HFFc6 (cell line): ENCODE data around the gene AADAT. TPM values are rescaled to one million over a fixed set of nuclear protein-coding genes. Genes with fewer than 3 reads are reported as not detected.

ENCODE experiments used
- DNase-seq: peaks from one replicate; pipeline ENCODE4 v3.0.0-alpha.2; 2018
- H3K27ac Mint-ChIP-seq: 2 replicates; pipeline ENCODE4 v1.8.0; 2020; ENCODE audit warnings: mild to moderate bottlenecking, mixed read lengths
- H3K27me3 Mint-ChIP-seq: 2 replicates; pipeline ENCODE4 v1.8.0; 2021; ENCODE audit warnings: mild to moderate bottlenecking, moderate library complexity, mixed read lengths; ENCODE audit not compliant: insufficient read depth
- H3K36me3 Mint-ChIP-seq: 2 replicates; pipeline ENCODE4 v1.8.0; 2021; ENCODE audit warnings: low read depth, mixed read lengths
- H3K4me1 Mint-ChIP-seq: 2 replicates; pipeline ENCODE4 v1.8.0; 2020; ENCODE audit warnings: low read depth, mixed read lengths
- H3K4me3 Mint-ChIP-seq: 2 replicates; pipeline ENCODE4 v1.8.0; 2020; ENCODE audit warnings: mild to moderate bottlenecking, moderate library complexity, mixed read lengths
- H3K9me3 Mint-ChIP-seq: 2 replicates; pipeline ENCODE4 v1.8.0; 2020; ENCODE audit warnings: mild to moderate bottlenecking, mixed read lengths
- total RNA-seq, 6 experiments: library from RNA; stranded (reverse); fragmentation: NEBNext Ultra II Directional; extraction: Animal tissue kit (Norgen Biotek cat#: 25700); gene quantifications; 2 replicates in 1 of 6; 3 replicates in 5 of 6; pipeline ENCODE4 v1.2.3, GENCODE V29; 2021
- TF ChIP-seq, protein P1 (sequence below): fragments of 200-600 bp; sonication (generic); IDR thresholded peaks from 2 replicates; pipeline ENCODE4 v1.5.0; 2021; ENCODE audit warnings: antibody characterized with exemption, mild to moderate bottlenecking

Gene AADAT
- total RNA-seq, 6 experiments from 2014 or later = 5.6 to 6.6 (median 6.0) TPM

DNA sequence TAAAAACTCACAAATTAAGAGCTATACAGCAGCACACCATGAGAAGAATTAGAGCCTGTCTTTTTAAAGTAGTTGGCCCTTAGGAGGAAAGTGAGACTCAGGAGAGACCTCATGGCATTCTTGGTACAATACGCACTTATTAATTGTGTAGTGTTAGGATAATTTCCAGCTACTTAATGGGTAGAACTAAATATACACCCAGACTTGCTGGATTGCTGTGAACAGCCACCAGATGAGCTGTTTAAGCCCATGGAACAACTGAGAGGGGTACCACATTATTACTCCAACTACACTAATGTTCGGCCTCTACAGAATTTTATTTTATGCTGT, 77.2 kb downstream of the AADAT start:
- H3K4me3 Mint-ChIP-seq = no peak overlapping the region
- H3K27me3 Mint-ChIP-seq = no peaks in the 10 kb centered on the region; the same call in none of the 2 replicates
- H3K36me3 Mint-ChIP-seq = no peaks in the 10 kb centered on the region
- DNase-seq = no peak
- TF ChIP-seq, protein P1, sequence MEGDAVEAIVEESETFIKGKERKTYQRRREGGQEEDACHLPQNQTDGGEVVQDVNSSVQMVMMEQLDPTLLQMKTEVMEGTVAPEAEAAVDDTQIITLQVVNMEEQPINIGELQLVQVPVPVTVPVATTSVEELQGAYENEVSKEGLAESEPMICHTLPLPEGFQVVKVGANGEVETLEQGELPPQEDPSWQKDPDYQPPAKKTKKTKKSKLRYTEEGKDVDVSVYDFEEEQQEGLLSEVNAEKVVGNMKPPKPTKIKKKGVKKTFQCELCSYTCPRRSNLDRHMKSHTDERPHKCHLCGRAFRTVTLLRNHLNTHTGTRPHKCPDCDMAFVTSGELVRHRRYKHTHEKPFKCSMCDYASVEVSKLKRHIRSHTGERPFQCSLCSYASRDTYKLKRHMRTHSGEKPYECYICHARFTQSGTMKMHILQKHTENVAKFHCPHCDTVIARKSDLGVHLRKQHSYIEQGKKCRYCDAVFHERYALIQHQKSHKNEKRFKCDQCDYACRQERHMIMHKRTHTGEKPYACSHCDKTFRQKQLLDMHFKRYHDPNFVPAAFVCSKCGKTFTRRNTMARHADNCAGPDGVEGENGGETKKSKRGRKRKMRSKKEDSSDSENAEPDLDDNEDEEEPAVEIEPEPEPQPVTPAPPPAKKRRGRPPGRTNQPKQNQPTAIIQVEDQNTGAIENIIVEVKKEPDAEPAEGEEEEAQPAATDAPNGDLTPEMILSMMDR = no peak
- no peak overlapping the region for H3K27ac Mint-ChIP-seq
- peaks cover 34% of the 10 kb centered on the region for H3K4me1 Mint-ChIP-seq
- no peaks in the 10 kb centered on the region for H3K9me3 Mint-ChIP-seq

- Mint-ChIP-seq H3K36me3 (no peaks in the 10 kb centered on the region), H3K4me1 (peaks cover 39% of the 10 kb centered on the region), H3K4me3 (no peak overlapping the region), H3K27ac (no peak overlapping the region), H3K9me3 (no peaks in the 10 kb centered on the region), H3K27me3 (no peaks in the 10 kb centered on the region; the same call in none of the 2 replicates)
- no peak for DNase-seq
- TF ChIP-seq, protein P1 = no peak
These were observed 77.7 kb downstream of the AADAT start for GRCh38 chr4:170011921-170012628.

Other genes starting within 250 kb of the AADAT start
- gene MFAP3L, start 63.6 kb downstream of the AADAT start, total RNA-seq = 1 to 10 TPM in 5 of 6 experiments, under 1 TPM in 1; 0.94 to 6.4 (median 2.1) TPM